Osteoblast (primary cell): ENCODE results near the gene CD28. TPM values are rescaled to one million over a fixed set of nuclear protein-coding genes. Genes with fewer than 3 reads are reported as not detected.
"Not testable (repeated sequence)": the region's sequence is repeated elsewhere in the genome, so short reads cannot be mapped to it uniquely, and the experiment has no call there.

Source experiments
- DNase-seq: peaks from one replicate; pipeline ENCODE4 v3.0.0; 2011; ENCODE audit warnings: low spot score, mixed read lengths; ENCODE audit not compliant: insufficient read length; ENCODE audit errors: missing footprints
- H2AFZ ChIP-seq: 2 replicates; pipeline ENCODE4 v1.6.0; 2011; ENCODE audit warnings: mild to moderate bottlenecking, low read length
- H3K27ac ChIP-seq: 2 replicates; pipeline ENCODE4 v1.5.1; 2011; ENCODE audit warnings: mild to moderate bottlenecking, low read depth, low read length, moderate library complexity
- H3K27me3 ChIP-seq: 2 replicates; pipeline ENCODE4 v1.6.0; 2012; ENCODE audit warnings: mild to moderate bottlenecking, control low read depth, inconsistent platforms, low read length, moderate library complexity; ENCODE audit not compliant: insufficient read depth
- H3K36me3 ChIP-seq: 2 replicates; pipeline ENCODE4 v1.5.1; 2011; ENCODE audit warnings: mild to moderate bottlenecking, low read length, control low read depth, moderate library complexity; ENCODE audit not compliant: insufficient read depth
- H3K4me1 ChIP-seq: 2 replicates; pipeline ENCODE4 v1.5.1; 2011; ENCODE audit warnings: mild to moderate bottlenecking, low read length, control low read depth, moderate library complexity; ENCODE audit not compliant: insufficient read depth
- H3K4me2 ChIP-seq: 2 replicates; pipeline ENCODE4 v1.6.0; 2011; ENCODE audit warnings: mild to moderate bottlenecking, low read length; ENCODE audit not compliant: insufficient read depth
- H3K4me3 ChIP-seq: fragments of 200-600 bp; sonication (generic); 3 replicates; pipeline ENCODE4 v1.5.1; 2012; ENCODE audit warnings: mild to moderate bottlenecking, low read length, inconsistent platforms; ENCODE audit not compliant: insufficient read depth
- H3K79me2 ChIP-seq: 2 replicates; pipeline ENCODE4 v1.6.0; 2012; ENCODE audit warnings: mild to moderate bottlenecking, low read length, control low read depth, inconsistent platforms; ENCODE audit not compliant: insufficient read depth
- H3K9me3 ChIP-seq: 2 replicates; pipeline ENCODE4 v1.5.1; 2011; ENCODE audit warnings: low read depth, low read length, control low read depth
- H4K20me1 ChIP-seq: 2 replicates; pipeline ENCODE4 v1.6.0; 2012; ENCODE audit warnings: mild to moderate bottlenecking, low read length, control low read depth; ENCODE audit not compliant: insufficient read depth
- CTCF ChIP-seq: IDR thresholded peaks from 2 replicates; pipeline ENCODE4 v1.5.1; 2011; ENCODE audit warnings: mild to moderate bottlenecking, low read depth, low read length, moderate library complexity; ENCODE audit errors: extremely low read depth
- total RNA-seq: library from RNA; depleted of rRNA; stranded (reverse); fragments of >200 nt; gene quantifications from 2 replicates; pipeline ENCODE4 v1.2.3, GENCODE V29; 2012

The CD28 gene
- total RNA-seq, 1 donor = not detected

- Histone ChIP-seq H3K4me1 (peaks cover 22% of the 10 kb centered on the region), H3K79me2 (no peaks in the 10 kb centered on the region), H3K36me3 (no peaks in the 10 kb centered on the region), H3K27me3 (no peaks in the 10 kb centered on the region), H3K4me2 (no peak overlapping the region), H3K4me3 (no peak overlapping the region), H2AFZ (no peak overlapping the region), H3K9me3 (no peaks in the 10 kb centered on the region), H3K27ac (no peak overlapping the region), H4K20me1 (no peaks in the 10 kb centered on the region)
- DNase-seq = peak; percentile 42
- TF ChIP-seq CTCF = no peak
Observed at GRCh38 chr2:203692031-203692710, 14.3 kb upstream of the CD28 start.

GRCh38 chr2:203693242-203693879, 13.1 kb upstream of the CD28 start:
- no peak for TF ChIP-seq CTCF
- no peak overlapping the region for H3K27ac ChIP-seq
- H2AFZ ChIP-seq = no peak overlapping the region

GRCh38 chr2:203694191-203694590, 12.2 kb upstream of the CD28 start:
- H3K36me3 ChIP-seq = no peaks in the 10 kb centered on the region
- no peak for TF ChIP-seq CTCF
- no peak for DNase-seq
- peak overlapping the region; percentile 40 for H2AFZ ChIP-seq
- no peaks in the 10 kb centered on the region for H3K9me3 ChIP-seq
- H3K4me2 ChIP-seq = no peak overlapping the region
- no peak overlapping the region for H3K27ac ChIP-seq
- no peaks in the 10 kb centered on the region for H4K20me1 ChIP-seq
- H3K4me3 ChIP-seq = no peak overlapping the region
- H3K4me1 ChIP-seq = peaks cover 8% of the 10 kb centered on the region
- H3K79me2 ChIP-seq = no peaks in the 10 kb centered on the region
- no peaks in the 10 kb centered on the region for H3K27me3 ChIP-seq

More at GRCh38 chr2:203693242-203693879, 13.1 kb upstream of the CD28 start:
- no peaks in the 10 kb centered on the region for H4K20me1 ChIP-seq
- no peak for DNase-seq
- H3K9me3 ChIP-seq = no peaks in the 10 kb centered on the region
- H3K4me2 ChIP-seq = no peak overlapping the region
- H3K36me3 ChIP-seq = no peaks in the 10 kb centered on the region
- no peaks in the 10 kb centered on the region for H3K79me2 ChIP-seq
- peaks cover 15% of the 10 kb centered on the region for H3K4me1 ChIP-seq
- H3K27me3 ChIP-seq = no peaks in the 10 kb centered on the region
- no peak overlapping the region for H3K4me3 ChIP-seq

- no peaks in the 10 kb centered on the region for H3K79me2 ChIP-seq
- H4K20me1 ChIP-seq = no peaks in the 10 kb centered on the region
- H3K36me3 ChIP-seq = no peaks in the 10 kb centered on the region
- no peaks in the 10 kb centered on the region for H3K9me3 ChIP-seq
- no peaks in the 10 kb centered on the region for H3K27me3 ChIP-seq
- no peak overlapping the region for H3K4me3 ChIP-seq
- H3K4me1 ChIP-seq = no peaks in the 10 kb centered on the region
- H2AFZ ChIP-seq = no peak overlapping the region
- H3K4me2 ChIP-seq = no peak overlapping the region
- TF ChIP-seq CTCF = no peak
- no peak overlapping the region for H3K27ac ChIP-seq
- DNase-seq = no peak
Observed at GRCh38 chr2:203697190-203697589, 9.2 kb upstream of the CD28 start.

GRCh38 chr2:203697763-203698162, 8.7 kb upstream of the CD28 start:
- H3K4me2 ChIP-seq, H3K27me3 ChIP-seq, H3K36me3 ChIP-seq, H2AFZ ChIP-seq, H3K4me1 ChIP-seq, H3K79me2 ChIP-seq, DNase-seq, H4K20me1 ChIP-seq, H3K9me3 ChIP-seq, H3K4me3 ChIP-seq, H3K27ac ChIP-seq: not testable (repeated sequence)

GRCh38 chr2:203698410-203698809, 8.0 kb upstream of the CD28 start:
- not testable (repeated sequence) for H3K36me3 ChIP-seq, H3K9me3 ChIP-seq, H2AFZ ChIP-seq, H3K27ac ChIP-seq, H3K4me1 ChIP-seq, H3K79me2 ChIP-seq, H3K4me2 ChIP-seq, DNase-seq, H3K27me3 ChIP-seq, H4K20me1 ChIP-seq, H3K4me3 ChIP-seq
